ENCODE measurements around the gene DNAJC19.

DNAJC19 gene

DNA sequence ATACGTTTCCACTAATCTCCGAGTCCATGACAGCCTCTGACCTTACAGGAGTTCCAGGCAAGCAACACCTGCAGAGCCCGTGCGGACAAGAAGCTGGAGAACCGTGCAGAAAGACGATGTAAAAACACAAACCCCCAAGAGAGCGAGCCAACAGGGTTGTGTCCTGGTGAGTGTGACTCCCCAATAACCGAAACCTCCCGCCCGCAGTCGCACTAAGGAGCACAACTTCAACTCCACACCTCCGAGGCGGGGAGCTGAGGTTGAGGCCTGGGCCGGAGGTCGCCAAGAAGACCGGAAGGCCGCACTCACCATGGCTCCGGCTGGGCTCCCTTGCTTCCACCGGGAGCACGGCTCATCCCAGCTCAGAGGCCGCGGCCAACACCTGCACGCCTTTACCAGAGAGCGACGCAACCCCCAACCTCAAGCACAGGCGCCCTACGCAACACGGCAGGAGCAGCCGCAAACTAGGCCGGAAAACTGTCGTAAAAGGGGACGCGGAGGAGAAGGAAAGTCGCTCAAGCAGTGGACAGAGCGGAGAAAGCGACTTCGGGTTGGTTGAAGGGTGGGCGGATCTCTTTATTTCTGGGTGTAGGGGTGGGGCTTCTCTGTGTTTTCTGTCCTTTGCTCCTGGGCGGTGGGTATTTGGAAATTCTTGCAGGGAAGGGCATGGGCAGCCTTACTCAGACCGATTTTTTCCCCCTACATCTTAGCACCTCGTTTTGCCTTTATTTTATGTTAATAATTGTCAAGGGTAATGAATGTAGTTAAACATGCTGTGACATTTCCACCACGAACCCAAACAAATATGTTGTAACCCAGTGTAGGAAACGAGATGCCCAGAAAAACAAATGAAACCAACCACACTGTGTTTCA is at the start of gene DNAJC19:
Gene DNAJC19, minus strand, starts transcription at position 446 of the 873 bp plus-strand sequence. Its CDS starts 134 bp downstream, at position 312.
- peak; percentile 92 for DNase-seq (ENCODE audit: low read depth)
- H3K4me3 ChIP-seq (ENCODE audit: low read length): peak within 1 kb of the TSS; percentile 78
- TF ChIP-seq, protein P1, sequence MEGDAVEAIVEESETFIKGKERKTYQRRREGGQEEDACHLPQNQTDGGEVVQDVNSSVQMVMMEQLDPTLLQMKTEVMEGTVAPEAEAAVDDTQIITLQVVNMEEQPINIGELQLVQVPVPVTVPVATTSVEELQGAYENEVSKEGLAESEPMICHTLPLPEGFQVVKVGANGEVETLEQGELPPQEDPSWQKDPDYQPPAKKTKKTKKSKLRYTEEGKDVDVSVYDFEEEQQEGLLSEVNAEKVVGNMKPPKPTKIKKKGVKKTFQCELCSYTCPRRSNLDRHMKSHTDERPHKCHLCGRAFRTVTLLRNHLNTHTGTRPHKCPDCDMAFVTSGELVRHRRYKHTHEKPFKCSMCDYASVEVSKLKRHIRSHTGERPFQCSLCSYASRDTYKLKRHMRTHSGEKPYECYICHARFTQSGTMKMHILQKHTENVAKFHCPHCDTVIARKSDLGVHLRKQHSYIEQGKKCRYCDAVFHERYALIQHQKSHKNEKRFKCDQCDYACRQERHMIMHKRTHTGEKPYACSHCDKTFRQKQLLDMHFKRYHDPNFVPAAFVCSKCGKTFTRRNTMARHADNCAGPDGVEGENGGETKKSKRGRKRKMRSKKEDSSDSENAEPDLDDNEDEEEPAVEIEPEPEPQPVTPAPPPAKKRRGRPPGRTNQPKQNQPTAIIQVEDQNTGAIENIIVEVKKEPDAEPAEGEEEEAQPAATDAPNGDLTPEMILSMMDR (conservative IDR thresholded peaks at IDR 0.05; ENCODE audit: low read depth, low read length): no peak

- H3K4me3 ChIP-seq (ENCODE audit: low read length): no peak overlapping the region
- DNase-seq (ENCODE audit: low read depth): no peak
- TF ChIP-seq, protein P1 (conservative IDR thresholded peaks at IDR 0.05; ENCODE audit: low read depth, low read length): no peak
These were observed 41.4 kb upstream of the DNAJC19 start for GRCh38 chr3:181030948-181031347.

- TF ChIP-seq, protein P1 (conservative IDR thresholded peaks at IDR 0.05; ENCODE audit: low read depth, low read length): no peak
- H3K4me3 ChIP-seq (ENCODE audit: low read length): no peak overlapping the region
- DNase-seq (ENCODE audit: low read depth): no peak
These were observed 35.7 kb upstream of the DNAJC19 start for GRCh38 chr3:181025204-181025603.

GRCh38 chr3:181017690-181018089 is 28.2 kb upstream of the DNAJC19 start:
- TF ChIP-seq, protein P1 (conservative IDR thresholded peaks at IDR 0.05; ENCODE audit: low read depth, low read length): no peak
- no peak for DNase-seq (ENCODE audit: low read depth)
- H3K4me3 ChIP-seq (ENCODE audit: low read length): no peak overlapping the region

GRCh38 chr3:181009225-181009624 is 19.7 kb upstream of the DNAJC19 start:
- TF ChIP-seq, protein P1 (conservative IDR thresholded peaks at IDR 0.05; ENCODE audit: low read depth, low read length): no peak
- H3K4me3 ChIP-seq (ENCODE audit: low read length): no peak overlapping the region
- no peak for DNase-seq (ENCODE audit: low read depth)

- H3K4me3 ChIP-seq (ENCODE audit: low read length): no peak overlapping the region
- TF ChIP-seq, protein P1 (conservative IDR thresholded peaks at IDR 0.05; ENCODE audit: low read depth, low read length): no peak
- no peak for DNase-seq (ENCODE audit: low read depth)
These were observed 19.3 kb upstream of the DNAJC19 start for GRCh38 chr3:181008796-181009195.

DNA sequence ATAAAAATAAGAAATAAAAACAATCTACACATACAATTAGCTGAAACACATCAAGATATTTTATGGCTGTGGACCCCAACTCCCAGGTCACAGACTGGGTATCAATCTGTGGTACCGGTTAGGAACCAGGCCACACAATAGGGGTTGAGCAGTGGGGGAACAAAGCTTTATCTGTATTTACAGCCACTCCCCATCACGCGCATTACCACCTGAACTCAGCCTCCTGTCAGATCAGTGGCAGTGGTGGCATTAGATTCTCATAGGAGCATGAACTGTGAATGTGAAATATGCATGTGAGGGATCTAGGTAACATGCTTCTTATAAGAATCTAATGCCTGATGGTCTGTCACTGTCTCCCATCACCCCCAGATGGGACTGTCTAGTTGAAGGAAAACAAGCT is 17.7 kb upstream of the DNAJC19 start:
- TF ChIP-seq, protein P1 (conservative IDR thresholded peaks at IDR 0.05; ENCODE audit: low read depth, low read length): no peak
- DNase-seq (ENCODE audit: low read depth): no peak
- H3K4me3 ChIP-seq (ENCODE audit: low read length): no peak overlapping the region
